T-helper 17 cell (primary cell): ENCODE results near the gene JAZF1. TPM values are rescaled to one million over a fixed set of nuclear protein-coding genes. Genes with fewer than 3 reads are reported as not detected.
"Not testable (repeated sequence)": the region's sequence is repeated elsewhere in the genome, so short reads cannot be mapped to it uniquely, and the experiment has no call there.

Experiments used
- ATAC-seq: fragments of 150-1000 bp; cut with Tn5 transposase; 2 replicates; pipeline ENCODE4 v1.10.0; 2021; ENCODE audit warnings: mild to moderate bottlenecking, moderate library complexity
- DNase-seq, 3 donors: peaks; one replicate each; pipeline versions ENCODE4 v3.0.0 to v3.0.0-alpha.2; 2020 to 2021
- H3K9me3 ChIP-seq: one replicate; pipeline ENCODE4 v1.7.0; 2013; ENCODE audit warnings: low read length, mild to moderate bottlenecking; ENCODE audit not compliant: control insufficient read depth, poor library complexity, severe bottlenecking
- H3K27ac Mint-ChIP-seq: one replicate; pipeline ENCODE4 v1.8.0; 2022; ENCODE audit warnings: mild to moderate bottlenecking, moderate library complexity, mixed read lengths
- H3K27me3 Mint-ChIP-seq: one replicate; pipeline ENCODE4 v1.8.0; 2022; ENCODE audit warnings: mixed read lengths
- H3K36me3 Mint-ChIP-seq: one replicate; pipeline ENCODE4 v1.8.0; 2022; ENCODE audit warnings: low read depth, mixed read lengths
- H3K4me1 Mint-ChIP-seq: one replicate; pipeline ENCODE4 v1.8.0; 2022; ENCODE audit warnings: mild to moderate bottlenecking, mixed read lengths
- H3K4me3 Mint-ChIP-seq: one replicate; pipeline ENCODE4 v1.8.0; 2022; ENCODE audit warnings: mild to moderate bottlenecking, moderate library complexity, mixed read lengths
- total RNA-seq, 4 donors: library from RNA in 2 of 4; stranded (reverse) in 2 of 4; gene quantifications; one replicate each; pipeline ENCODE4 v1.2.3 and lab custom pipeline; 2022 to 2026

JAZF1 gene
- total RNA-seq, 2 donors from 2014 or later: 12.4 to 13.4 TPM

GRCh38 chr7:27899601-27900000 is 281.0 kb downstream of the JAZF1 start:
- Mint-ChIP-seq H3K27ac (no peak overlapping the region), H3K4me1 (peaks cover 26% of the 10 kb centered on the region), H3K36me3 (no peaks in the 10 kb centered on the region), H3K27me3 (no peaks in the 10 kb centered on the region), H3K4me3 (peak overlapping the region; percentile 41)
- no peak for ATAC-seq
- H3K9me3 ChIP-seq: no peaks in the 10 kb centered on the region
- DNase-seq: no peak

DNA sequence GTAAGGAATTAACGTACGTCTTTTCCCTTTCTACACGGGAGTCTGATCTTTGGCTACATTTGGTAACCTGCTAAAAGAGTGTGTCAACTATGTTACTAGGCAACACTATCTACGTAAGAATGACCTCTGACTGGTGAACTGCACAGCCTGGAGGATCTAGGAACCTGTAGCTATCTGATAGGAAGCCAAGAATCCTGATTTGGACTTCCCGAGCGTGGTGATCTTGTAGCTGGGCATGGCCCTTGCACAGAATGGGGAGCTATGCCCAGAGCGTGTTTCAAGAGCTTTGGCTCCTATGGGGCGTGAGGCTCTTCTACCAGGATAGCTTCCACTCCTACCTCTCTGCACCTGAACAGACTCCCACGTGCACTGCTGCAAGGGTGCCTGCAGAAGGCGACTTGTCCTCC is 283.2 kb downstream of the JAZF1 start:
- no peak overlapping the region for H3K27ac Mint-ChIP-seq

DNA sequence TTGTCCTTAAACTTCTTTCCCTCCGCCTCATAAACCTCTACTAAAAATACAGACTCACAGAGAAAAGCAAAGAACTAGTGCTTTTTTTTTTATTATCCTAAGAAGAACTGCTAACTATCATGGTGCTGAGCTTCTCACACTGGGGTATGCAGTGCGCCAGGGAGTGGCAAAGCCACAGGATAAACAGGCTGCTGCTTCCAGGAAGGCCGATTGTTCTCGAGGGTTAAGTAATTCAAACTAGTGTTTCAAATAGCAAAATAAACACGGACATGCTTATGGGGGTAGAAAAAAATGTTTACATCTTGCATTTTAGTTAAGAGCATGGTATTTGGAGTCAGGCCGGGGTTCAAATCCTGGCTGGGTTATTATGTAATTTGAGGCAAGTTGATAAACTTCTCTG is 283.6 kb downstream of the JAZF1 start:
- no peak for ATAC-seq

More for the DNA sequence above, 283.2 kb downstream of the JAZF1 start:
- Mint-ChIP-seq H3K36me3 (peaks cover 9% of the 10 kb centered on the region), H3K4me3 (no peak overlapping the region), H3K27me3 (no peaks in the 10 kb centered on the region), H3K4me1 (peaks cover 24% of the 10 kb centered on the region)
- no peak for DNase-seq
- no peaks in the 10 kb centered on the region for H3K9me3 ChIP-seq
- no peak for ATAC-seq

DNA sequence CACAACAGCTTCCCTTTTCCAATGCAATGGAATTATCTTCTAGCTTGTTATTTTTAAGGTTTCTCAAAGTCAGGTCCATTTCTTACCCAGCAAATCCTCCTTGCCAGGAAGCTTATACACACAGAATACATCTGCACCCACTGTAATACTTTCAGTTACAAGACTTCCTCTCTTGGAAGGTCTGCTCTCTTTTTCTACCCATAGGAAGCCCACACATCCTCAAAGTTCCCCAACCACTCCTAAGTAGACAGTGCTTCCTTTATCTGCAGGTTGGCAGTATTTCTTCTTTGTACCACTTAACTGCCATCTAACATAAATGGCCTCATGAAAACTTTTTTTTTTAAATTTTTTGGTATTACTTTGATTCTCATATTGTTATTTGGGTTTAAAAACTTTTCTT is 285.0 kb downstream of the JAZF1 start:
- Mint-ChIP-seq H3K36me3 (peaks cover 9% of the 10 kb centered on the region), H3K27ac (no peak overlapping the region), H3K4me3 (no peak overlapping the region), H3K4me1 (peaks cover 24% of the 10 kb centered on the region), H3K27me3 (no peaks in the 10 kb centered on the region)
- no peak for ATAC-seq
- no peaks in the 10 kb centered on the region for H3K9me3 ChIP-seq
- DNase-seq: no peak

More for the DNA sequence above, 283.6 kb downstream of the JAZF1 start:
- H3K27me3 Mint-ChIP-seq: no peaks in the 10 kb centered on the region
- no peaks in the 10 kb centered on the region for H3K9me3 ChIP-seq
- no peak overlapping the region for H3K4me3 Mint-ChIP-seq
- peaks cover 9% of the 10 kb centered on the region for H3K36me3 Mint-ChIP-seq
- peak overlapping the region; percentile 9 for H3K27ac Mint-ChIP-seq
- H3K4me1 Mint-ChIP-seq: peaks cover 24% of the 10 kb centered on the region
- no peak for DNase-seq

GRCh38 chr7:27890205-27890849 is 290.3 kb downstream of the JAZF1 start:
- H3K36me3 Mint-ChIP-seq: peaks cover 11% of the 10 kb centered on the region
- H3K9me3 ChIP-seq: no peaks in the 10 kb centered on the region
- ATAC-seq: no peak
- no peaks in the 10 kb centered on the region for H3K4me1 Mint-ChIP-seq
- H3K27me3 Mint-ChIP-seq: no peaks in the 10 kb centered on the region
- no peak for DNase-seq
- H3K4me3 Mint-ChIP-seq: no peak overlapping the region
- H3K27ac Mint-ChIP-seq: no peak overlapping the region

DNA sequence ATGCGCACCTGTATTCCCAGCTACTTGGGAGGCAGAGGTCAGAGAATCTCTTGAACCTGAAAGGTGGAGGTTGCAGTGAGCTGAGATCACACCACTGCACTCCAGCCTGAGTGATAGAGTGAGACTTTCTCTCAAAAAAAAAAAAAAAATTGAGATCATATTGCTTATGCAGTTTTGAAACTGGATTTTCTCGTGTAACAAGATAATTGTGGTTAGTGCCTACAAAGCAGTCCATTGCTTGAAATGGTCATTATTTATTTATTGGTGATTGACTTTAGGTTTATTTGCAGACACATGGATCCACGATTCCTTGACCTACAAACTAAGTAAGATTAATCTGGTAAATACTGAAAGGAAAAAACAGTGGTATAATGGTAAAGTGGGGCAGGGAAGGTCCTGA is 290.8 kb downstream of the JAZF1 start:
- ATAC-seq (no peak), DNase-seq (no peak)
- H3K9me3 ChIP-seq: no peaks in the 10 kb centered on the region
- no peaks in the 10 kb centered on the region for H3K27me3 Mint-ChIP-seq
- H3K4me1 Mint-ChIP-seq: no peaks in the 10 kb centered on the region
- no peak overlapping the region for H3K4me3 Mint-ChIP-seq
- peaks cover 12% of the 10 kb centered on the region for H3K36me3 Mint-ChIP-seq
- H3K27ac Mint-ChIP-seq: no peak overlapping the region

- DNase-seq (no peak), ATAC-seq (no peak)
- peaks cover 9% of the 10 kb centered on the region for H3K36me3 Mint-ChIP-seq
- no peaks in the 10 kb centered on the region for H3K4me1 Mint-ChIP-seq
- no peak overlapping the region for H3K4me3 Mint-ChIP-seq
- no peaks in the 10 kb centered on the region for H3K27me3 Mint-ChIP-seq
- H3K27ac Mint-ChIP-seq: no peak overlapping the region
- no peaks in the 10 kb centered on the region for H3K9me3 ChIP-seq
Observed at GRCh38 chr7:27888736-27889135, 291.9 kb downstream of the JAZF1 start.

DNA sequence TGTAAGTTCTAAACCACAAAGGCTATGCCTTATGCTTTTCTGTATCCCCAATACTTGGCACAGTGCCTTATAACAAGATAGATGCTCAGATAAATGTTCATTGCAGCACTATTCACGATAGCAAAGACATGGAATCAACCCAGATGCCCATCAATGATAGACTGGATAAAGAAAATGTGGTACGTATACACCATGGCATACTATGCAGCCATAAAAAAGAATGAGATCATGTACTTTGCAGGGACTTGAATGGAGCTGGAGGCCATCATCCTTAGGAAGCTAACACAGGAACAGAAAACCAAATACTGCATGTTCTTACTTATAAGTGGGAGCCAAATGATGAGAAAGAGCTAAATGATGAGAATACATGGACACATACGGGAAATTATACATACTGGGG is 293.9 kb downstream of the JAZF1 start:
- not testable (repeated sequence) for H3K36me3 Mint-ChIP-seq, ATAC-seq, H3K27ac Mint-ChIP-seq

GRCh38 chr7:27885652-27886051 is 294.9 kb downstream of the JAZF1 start:
- ATAC-seq: no peak
- no peak overlapping the region for H3K27ac Mint-ChIP-seq
- H3K9me3 ChIP-seq: no peaks in the 10 kb centered on the region
- DNase-seq: no peak
- peaks cover 4% of the 10 kb centered on the region for H3K36me3 Mint-ChIP-seq
- H3K4me3 Mint-ChIP-seq: no peak overlapping the region
- H3K4me1 Mint-ChIP-seq: no peaks in the 10 kb centered on the region
- H3K27me3 Mint-ChIP-seq: no peaks in the 10 kb centered on the region

More for the DNA sequence above, 293.9 kb downstream of the JAZF1 start:
- DNase-seq, H3K4me1 Mint-ChIP-seq, H3K9me3 ChIP-seq, H3K4me3 Mint-ChIP-seq, H3K27me3 Mint-ChIP-seq: not testable (repeated sequence)

- H3K4me1 Mint-ChIP-seq: no peaks in the 10 kb centered on the region
- H3K4me3 Mint-ChIP-seq: no peak overlapping the region
- peaks cover 4% of the 10 kb centered on the region for H3K36me3 Mint-ChIP-seq
- no peaks in the 10 kb centered on the region for H3K9me3 ChIP-seq
- no peak overlapping the region for H3K27ac Mint-ChIP-seq
- DNase-seq (no peak), ATAC-seq (no peak)
- H3K27me3 Mint-ChIP-seq: no peaks in the 10 kb centered on the region
Observed at GRCh38 chr7:27883696-27884095, 296.9 kb downstream of the JAZF1 start.

GRCh38 chr7:27876756-27877155 is 303.8 kb downstream of the JAZF1 start:
- no peaks in the 10 kb centered on the region for H3K9me3 ChIP-seq
- DNase-seq (no peak), ATAC-seq (no peak)
- no peaks in the 10 kb centered on the region for H3K27me3 Mint-ChIP-seq
- H3K4me3 Mint-ChIP-seq: no peak overlapping the region
- H3K36me3 Mint-ChIP-seq: peaks cover 3% of the 10 kb centered on the region
- H3K4me1 Mint-ChIP-seq: peaks cover 6% of the 10 kb centered on the region
- H3K27ac Mint-ChIP-seq: no peak overlapping the region

- DNase-seq (no peak), ATAC-seq (no peak)
- Mint-ChIP-seq H3K4me3 (no peak overlapping the region), H3K36me3 (peaks cover 3% of the 10 kb centered on the region), H3K27me3 (no peaks in the 10 kb centered on the region), H3K27ac (no peak overlapping the region), H3K4me1 (peaks cover 6% of the 10 kb centered on the region)
- no peaks in the 10 kb centered on the region for H3K9me3 ChIP-seq
Observed at GRCh38 chr7:27875832-27876231, 304.8 kb downstream of the JAZF1 start.

- no peaks in the 10 kb centered on the region for H3K27me3 Mint-ChIP-seq
- H3K4me3 Mint-ChIP-seq: no peak overlapping the region
- no peaks in the 10 kb centered on the region for H3K9me3 ChIP-seq
- ATAC-seq (no peak), DNase-seq (no peak)
- peaks cover 8% of the 10 kb centered on the region for H3K4me1 Mint-ChIP-seq
- H3K36me3 Mint-ChIP-seq: peaks cover 3% of the 10 kb centered on the region
- H3K27ac Mint-ChIP-seq: peak overlapping the region; percentile 17
Observed at GRCh38 chr7:27875061-27875460, 305.5 kb downstream of the JAZF1 start.
